IMR-90 (cell line): ENCODE results near the gene SLC7A6. TPM values are rescaled to one million over a fixed set of nuclear protein-coding genes. Genes with fewer than 3 reads are reported as not detected.

ENCODE experiments used
- ATAC-seq: fragments of 200-7000 bp; cut with Tn5 transposase; 2 replicates; pipeline ENCODE4 v1.9.1; 2020; ENCODE audit warnings: low read depth, mild to moderate bottlenecking, moderate library complexity
- BruUV-seq: library from RNA; stranded (reverse); fragments of 400-500 nt; replicated peaks from 2 replicates; lab custom pipeline; 2021; lab: Mats Ljungman, UMichigan
- CTCF ChIA-PET: fragments of 300-600 bp; formaldehyde crosslinking; extraction: SDS; loops from one replicate; lab custom pipeline; 2021; ENCODE audit warnings: antibody characterized with exemption; lab: Yijun Ruan, JAX
- POLR2A ChIA-PET: fragments of 300-600 bp; sonication (Branson Sonifier 250); formaldehyde crosslinking; loops from one replicate; lab custom pipeline; 2022; ENCODE audit warnings: antibody characterized with exemption; ENCODE audit not compliant: unreplicated experiment; lab: Charles Lee
- DNase-seq: peaks from one replicate; pipeline ENCODE4 v3.0.0; 2013
- H2AFZ ChIP-seq: replicated peaks from 2 replicates; pipeline ENCODE3; 2013; ENCODE audit warnings: low read length, mild to moderate bottlenecking; ENCODE audit not compliant: poor library complexity
- H2AK5ac ChIP-seq: 2 replicates; pipeline ENCODE4 v1.6.1; 2013; ENCODE audit warnings: low read depth, low read length, inconsistent platforms
- H2AK9ac ChIP-seq: replicated peaks from 2 replicates; pipeline ENCODE3; 2013; ENCODE audit warnings: mild to moderate bottlenecking, low read depth, low read length, moderate library complexity; ENCODE audit not compliant: poor library complexity
- H2BK120ac ChIP-seq: 2 replicates; pipeline ENCODE4 v1.6.1; 2013; ENCODE audit warnings: low read depth, low read length, inconsistent platforms
- H2BK15ac ChIP-seq: 3 replicates; pipeline ENCODE4 v1.6.1; 2013; ENCODE audit warnings: low read depth, low read length, inconsistent platforms
- H2BK20ac ChIP-seq: 2 replicates; pipeline ENCODE4 v1.6.1; 2013; ENCODE audit warnings: low read depth, mild to moderate bottlenecking, inconsistent platforms, low read length, moderate library complexity
- H2BK5ac ChIP-seq: 2 replicates; pipeline ENCODE4 v1.6.1; 2013; ENCODE audit warnings: mild to moderate bottlenecking, low read depth, low read length, inconsistent platforms; ENCODE audit not compliant: poor library complexity, severe bottlenecking
- H3K14ac ChIP-seq: replicated peaks from 2 replicates; pipeline ENCODE4 v1.6.1; 2013; ENCODE audit warnings: low read depth, low read length, inconsistent platforms
- H3K18ac ChIP-seq: 2 replicates; pipeline ENCODE4 v1.6.1; 2013; ENCODE audit warnings: low read depth, low read length, control low read depth
- H3K23ac ChIP-seq: 2 replicates; pipeline ENCODE4 v1.6.1; 2013; ENCODE audit warnings: low read depth, low read length, inconsistent platforms
- H3K27ac ChIP-seq: 2 replicates; pipeline ENCODE4 v1.5.1; 2013; ENCODE audit warnings: mild to moderate bottlenecking, control low read depth, low read length; ENCODE audit not compliant: insufficient read depth
- H3K27me3 ChIP-seq: 2 replicates; pipeline ENCODE4 v1.6.1; 2013; ENCODE audit warnings: low read length; ENCODE audit not compliant: control insufficient read depth, insufficient read depth
- H3K36me3 ChIP-seq: 2 replicates; pipeline ENCODE4 v1.6.1; 2013; ENCODE audit warnings: low read length, mixed read lengths; ENCODE audit not compliant: control insufficient read depth, insufficient read depth
- H3K4ac ChIP-seq: 2 replicates; pipeline ENCODE4 v1.6.1; 2013; ENCODE audit warnings: low read depth, low read length, inconsistent platforms
- H3K4me1 ChIP-seq: 2 replicates; pipeline ENCODE4 v1.6.1; 2013; ENCODE audit warnings: low read length, mixed read lengths; ENCODE audit not compliant: control insufficient read depth, insufficient read depth
- H3K4me2 ChIP-seq: 2 replicates; pipeline ENCODE4 v1.6.1; 2013; ENCODE audit warnings: low read depth, mild to moderate bottlenecking, control low read depth, low read length, moderate library complexity
- H3K4me3 ChIP-seq: 2 replicates; pipeline ENCODE4 v1.5.1; 2013; ENCODE audit warnings: low read depth, mild to moderate bottlenecking, control low read depth, low read length, moderate library complexity; ENCODE audit not compliant: insufficient read depth
- H3K56ac ChIP-seq: 2 replicates; pipeline ENCODE4 v1.6.1; 2013; ENCODE audit warnings: low read length, inconsistent platforms; ENCODE audit not compliant: insufficient read depth; ENCODE audit errors: extremely low read depth
- H3K79me1 ChIP-seq, 2 experiments: 2 replicates each; pipeline ENCODE4 v1.6.1; 2013; ENCODE audit warnings: low read length in 2 of 2, inconsistent platforms in 1 of 2, low read depth in 1 of 2
- H3K9ac ChIP-seq: 2 replicates; pipeline ENCODE4 v1.6.1; 2013; ENCODE audit warnings: low read depth, low read length, control low read depth
- H3K9me1 ChIP-seq: 2 replicates; pipeline ENCODE4 v1.6.1; 2013; ENCODE audit warnings: low read length, inconsistent platforms; ENCODE audit not compliant: insufficient read depth
- H3K9me3 ChIP-seq: 2 replicates; pipeline ENCODE4 v1.6.1; 2013; ENCODE audit warnings: low read length; ENCODE audit not compliant: control insufficient read depth, insufficient read depth
- H4K20me1 ChIP-seq: 2 replicates; pipeline ENCODE4 v1.6.1; 2013; ENCODE audit warnings: low read length, inconsistent platforms; ENCODE audit not compliant: insufficient read depth
- H4K5ac ChIP-seq: 2 replicates; pipeline ENCODE4 v1.6.1; 2013; ENCODE audit warnings: mild to moderate bottlenecking, low read depth, low read length, control low read depth
- H4K8ac ChIP-seq, 2 experiments: 2 replicates each; pipeline ENCODE4 v1.6.1; 2013; ENCODE audit warnings: low read depth in 2 of 2, low read length in 2 of 2, control low read depth in 1 of 2, inconsistent platforms in 1 of 2
- H4K91ac ChIP-seq: 2 replicates; pipeline ENCODE4 v1.6.1; 2013; ENCODE audit warnings: low read depth, low read length, inconsistent platforms; ENCODE audit not compliant: insufficient read depth
- CEBPB ChIP-seq: IDR thresholded peaks from 2 replicates; pipeline ENCODE4 v1.6.1; 2012; ENCODE audit warnings: low read depth, low read length, improper control_type of control experiment
- CHD1 ChIP-seq: IDR thresholded peaks from 2 replicates; pipeline ENCODE4 v1.6.1; 2012; ENCODE audit warnings: low read depth, low read length, improper control_type of control experiment
- CTCF ChIP-seq: conservative IDR thresholded peaks from 2 replicates; pipeline ENCODE4 v1.5.1; 2012; ENCODE audit warnings: mild to moderate bottlenecking, low read depth, low read length, improper control_type of control experiment
- FOS ChIP-seq: fragments of 150-350 bp; IDR thresholded peaks from 2 replicates; pipeline ENCODE4 v1.6.1; 2016; ENCODE audit warnings: low read depth, low read length
- MAZ ChIP-seq: IDR thresholded peaks from 2 replicates; pipeline ENCODE4 v1.6.1; 2012; ENCODE audit warnings: low read depth, mild to moderate bottlenecking, low read length, improper control_type of control experiment, moderate library complexity, borderline replicate concordance
- MXI1 ChIP-seq: IDR thresholded peaks from 2 replicates; pipeline ENCODE4 v1.6.1; 2012; ENCODE audit warnings: low read depth, mild to moderate bottlenecking, low read length, moderate library complexity, borderline replicate concordance
- NFE2L2 ChIP-seq: fragments of 150-350 bp; IDR thresholded peaks from 2 replicates; pipeline ENCODE4 v1.6.1; 2016; ENCODE audit warnings: low read depth, mild to moderate bottlenecking, low read length
- POLR2A ChIP-seq: IDR thresholded peaks from 2 replicates; pipeline ENCODE4 v1.6.1; 2012; ENCODE audit warnings: mild to moderate bottlenecking, low read depth, low read length
- RAD21 ChIP-seq: IDR thresholded peaks from 2 replicates; pipeline ENCODE4 v1.6.1; 2012; ENCODE audit warnings: low read length, improper control_type of control experiment
- RFX5 ChIP-seq: IDR thresholded peaks from 2 replicates; pipeline ENCODE4 v1.8.0; 2012; ENCODE audit warnings: low read depth, mild to moderate bottlenecking, low read length, moderate library complexity
- USF2 ChIP-seq: fragments of 150-350 bp; IDR thresholded peaks from 2 replicates; pipeline ENCODE4 v1.6.1; 2017; ENCODE audit warnings: mild to moderate bottlenecking, antibody characterized with exemption, low read length, low read depth
- WGBS, 2 experiments: methylation state at CpG; one replicate each; pipeline versions ENCODE4 v1.1.5 to v1.1.7; 2013; ENCODE audit warnings: missing lambda C conversion rate in 2 of 2; ENCODE audit not compliant: insufficient read length in 1 of 2; ENCODE audit errors: extremely low coverage in 2 of 2; 5-methylcytosine and 5-hydroxymethylcytosine counted together
- dilution Hi-C: fragments of 300-500 bp; cut with HindIII; formaldehyde crosslinking; loops from one replicate; pipeline ENCODE4 v1.14.3; 2018; ENCODE audit warnings: low sequenced_read_pairs; ENCODE audit not compliant: unreplicated experiment
- in situ Hi-C: fragments of 300-500 bp; cut with MboI; formaldehyde crosslinking; loops from 3 replicates; pipeline ENCODE4 v1.14.3; 2019; ENCODE audit warnings: low sequenced_read_pairs, inconsistent platforms, mixed read lengths
- intact Hi-C: fragments of 100-400 bp; cut with micrococcal nuclease; formaldehyde crosslinking; loops from 2 replicates; pipeline ENCODE4 v1.10.0; 2022
- polyA plus RNA-seq, 3 experiments: library from polyadenylated mRNA; depleted of rRNA; stranded (reverse); fragments of >200 nt; gene quantifications; 2 replicates each; pipeline ENCODE4 v1.2.3, GENCODE V29; 2012; ENCODE audit warnings: low replicate concordance in 1 of 3
- total RNA-seq: library from RNA; depleted of rRNA; stranded (reverse); fragments of >200 nt; gene quantifications from 2 replicates; pipeline ENCODE4 v1.2.3, GENCODE V29; 2012

Gene SLC7A6
- total and polyA plus RNA-seq, 2 of the 4 experiments (the other 2 are of a cell fraction) = 29.4 to 36.1 TPM

- Histone ChIP-seq H3K9ac (no peak overlapping the region), H3K4ac (no peak overlapping the region), H3K9me3 (no peaks in the 10 kb centered on the region), H2BK20ac (no peak overlapping the region), H3K36me3 (peaks cover 25% of the 10 kb centered on the region), H4K91ac (no peak overlapping the region), H3K23ac (no peak overlapping the region), H3K4me3 (no peak overlapping the region), H2BK120ac (no peak overlapping the region), H3K27me3 (no peaks in the 10 kb centered on the region), H3K27ac (peak overlapping the region; percentile 46; the same call in 1 of the 2 replicates), H3K4me2 (no peak overlapping the region), H2BK5ac (no peak overlapping the region), H3K18ac (no peak overlapping the region), H2AK5ac (no peak overlapping the region), H2AFZ (no peak overlapping the region), H2AK9ac (no peak overlapping the region), H2BK15ac (no peak overlapping the region), H3K79me1 (peaks cover 16 to 92% of the 10 kb centered on the region in 2 experiments), H3K4me1 (peaks cover 11% of the 10 kb centered on the region), H4K20me1 (peaks cover 74% of the 10 kb centered on the region), H4K5ac (no peak overlapping the region), H3K9me1 (peaks cover 29% of the 10 kb centered on the region), H4K8ac (no peak overlapping the region), H3K14ac (no peak overlapping the region), H3K56ac (no peak overlapping the region)
- no CpG with 5 or more reads among the region's 9 CpGs for WGBS, 2 experiments
- ChIA-PET CTCF (interaction anchor here (0.9 kb wide), 1 partner anchor 9 kb away, joined by 3 read pairs; no protein-coding TSS in a partner anchor), POLR2A (no interaction called here)
- in situ Hi-C loops = no loop called here
- TF ChIP-seq FOS (no peak), RAD21 (no peak), CEBPB (no peak), RFX5 (no peak), CTCF (no peak), CHD1 (no peak), USF2 (no peak), POLR2A (no peak), NFE2L2 (no peak), MXI1 (no peak), MAZ (no peak)
- intact Hi-C loops = no loop called here
- DNase-seq = no peak
- dilution Hi-C loops = no loop called here
- peak; percentile 12; the same call in 1 of the 2 replicates for ATAC-seq
- BruUV-seq = no TSS peak
Measured at GRCh38 chr16:68283801-68284598, 19.7 kb downstream of the SLC7A6 start.
